Hematopoietic multipotent progenitor cell treated with erythropoietin and hydrocortisone succinate and interleukin-3 and kit ligand, for 4 days (in vitro differentiated cells): ENCODE measurements around the gene RCCD1.
"Not testable (repeated sequence)": the region's sequence is repeated elsewhere in the genome, so short reads cannot be mapped to it uniquely, and the experiment has no call there.

Experiments used
- DNase-seq: peaks from one replicate; pipeline ENCODE4 v3.0.0-alpha.2; 2015

Gene RCCD1

DNA sequence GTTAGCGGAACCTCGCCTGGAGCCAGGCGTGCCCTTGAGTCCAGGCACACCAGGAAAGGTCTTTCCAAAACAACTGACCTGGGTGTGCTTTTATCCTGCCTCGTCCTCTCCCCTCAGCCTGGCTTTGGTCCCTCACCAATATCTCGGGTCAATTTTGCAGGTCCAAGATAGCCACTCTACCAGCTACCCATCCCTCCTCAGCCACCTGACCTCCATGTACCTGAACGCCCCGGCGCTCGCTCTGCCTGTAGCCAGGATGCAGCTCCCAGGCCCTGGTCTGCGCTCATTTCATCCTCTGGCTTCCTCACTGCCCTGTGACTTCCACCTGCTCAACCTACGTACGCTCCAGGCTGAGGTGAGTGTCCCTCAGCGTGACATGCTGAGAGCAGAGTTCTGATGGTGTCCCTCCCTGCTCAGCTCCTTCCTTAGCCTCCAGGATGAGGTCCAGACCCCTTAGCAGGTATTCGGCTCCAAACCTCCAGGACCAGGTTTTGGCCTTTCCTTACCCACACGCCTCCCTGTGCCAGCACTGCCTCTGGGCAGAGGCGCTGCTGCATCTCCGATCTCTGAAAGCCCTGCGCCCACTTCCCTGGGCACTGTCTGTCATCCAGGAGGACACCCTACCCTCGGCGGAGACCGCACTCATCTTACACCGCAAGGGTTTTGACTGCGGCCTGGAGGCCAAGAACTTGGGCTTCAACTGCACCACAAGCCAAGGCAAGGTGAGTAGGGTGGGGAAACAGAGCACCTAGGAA is 36.5 kb upstream of the RCCD1 start:
- DNase-seq = no peak

- DNase-seq = no peak
These were observed 35.8 kb upstream of the RCCD1 start for GRCh38 chr15:90918835-90919234.

DNA sequence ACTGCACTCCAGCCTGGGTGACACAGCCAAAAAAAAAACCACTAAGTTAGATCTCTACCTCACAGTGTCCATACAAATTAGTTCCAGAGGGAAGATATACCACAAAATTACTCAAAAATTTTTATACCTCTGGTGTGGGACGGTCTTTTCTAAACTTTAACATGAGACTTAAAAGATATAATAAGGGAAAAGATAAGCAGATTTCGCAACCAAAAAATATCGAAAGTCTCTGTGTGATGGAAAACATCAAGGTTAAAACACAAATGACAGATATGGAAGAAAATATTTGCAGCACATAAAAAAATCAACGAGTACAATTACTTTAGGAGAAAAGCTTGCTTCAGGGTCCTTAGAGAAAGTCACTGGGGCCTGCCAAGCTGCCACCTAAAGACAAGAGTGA is 32.8 kb upstream of the RCCD1 start:
- DNase-seq = no peak

GRCh38 chr15:90922712-90923322 is 31.9 kb upstream of the RCCD1 start:
- peak; percentile 61 for DNase-seq

- DNase-seq = no peak
These were observed 30.3 kb upstream of the RCCD1 start for GRCh38 chr15:90924375-90924774.

DNA sequence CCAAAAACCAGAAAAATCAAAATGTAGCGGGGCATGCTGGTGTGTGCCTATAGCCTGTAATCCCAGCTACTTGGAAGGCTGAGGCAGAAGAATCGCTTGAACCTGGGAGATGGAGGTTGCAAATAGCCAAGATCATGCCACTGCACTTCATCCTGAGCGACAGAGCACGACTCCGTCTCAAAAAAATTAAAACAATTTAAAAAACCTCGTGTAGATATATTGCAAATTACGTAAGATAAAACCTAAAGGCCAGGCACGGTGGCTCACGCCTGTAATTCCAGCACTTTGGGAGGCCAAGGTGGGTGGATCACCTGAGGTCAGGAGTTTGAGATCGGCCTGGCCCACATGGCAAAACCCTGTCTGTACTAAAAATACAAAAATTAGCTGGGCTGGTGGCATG is 27.9 kb upstream of the RCCD1 start:
- not testable (repeated sequence) for DNase-seq

GRCh38 chr15:90928106-90928505 is 26.6 kb upstream of the RCCD1 start:
- DNase-seq = not testable (repeated sequence)

GRCh38 chr15:90929246-90930019 is 25.3 kb upstream of the RCCD1 start:
- DNase-seq = no peak

- no peak for DNase-seq
These were observed 23.7 kb upstream of the RCCD1 start for GRCh38 chr15:90930861-90931574.

DNA sequence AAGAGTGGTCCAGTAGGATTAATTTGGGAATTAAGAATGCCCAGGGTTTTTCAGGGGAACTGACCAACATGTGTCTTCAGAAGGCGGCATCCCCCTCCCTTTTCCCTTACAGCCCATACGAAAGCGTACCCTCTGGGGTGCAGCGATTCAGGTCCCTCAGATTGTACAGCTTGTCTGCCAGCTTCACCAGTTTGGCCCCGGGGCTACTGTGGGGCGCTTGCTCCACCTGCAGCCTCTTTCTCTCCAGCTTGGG is 23.2 kb upstream of the RCCD1 start:
- DNase-seq = no peak

- DNase-seq = peak; percentile 97
These were observed 22.6 kb upstream of the RCCD1 start, which contains the start of gene HDDC3 for GRCh38 chr15:90931828-90932659. Gene HDDC3, minus strand, starts transcription at chr15:90932549. Its CDS starts 9 bp downstream, at chr15:90932540.

DNA sequence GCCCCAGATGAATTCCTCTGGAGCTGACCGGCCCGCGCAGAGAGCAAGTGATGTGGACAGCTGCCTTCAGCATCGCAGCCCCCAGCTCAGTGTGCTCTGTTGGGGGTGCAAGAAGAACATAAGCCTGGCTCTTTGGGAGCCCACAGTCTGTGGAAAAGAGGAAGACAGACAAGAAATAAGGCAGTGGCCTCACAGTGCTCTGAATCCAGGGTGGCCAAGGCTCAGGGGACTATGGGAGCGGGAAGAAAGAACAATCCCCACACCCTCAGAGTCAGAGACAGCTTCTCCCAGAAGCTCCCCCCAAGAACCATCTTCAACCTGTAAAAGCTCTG is 22.1 kb upstream of the RCCD1 start:
- no peak for DNase-seq

DNA sequence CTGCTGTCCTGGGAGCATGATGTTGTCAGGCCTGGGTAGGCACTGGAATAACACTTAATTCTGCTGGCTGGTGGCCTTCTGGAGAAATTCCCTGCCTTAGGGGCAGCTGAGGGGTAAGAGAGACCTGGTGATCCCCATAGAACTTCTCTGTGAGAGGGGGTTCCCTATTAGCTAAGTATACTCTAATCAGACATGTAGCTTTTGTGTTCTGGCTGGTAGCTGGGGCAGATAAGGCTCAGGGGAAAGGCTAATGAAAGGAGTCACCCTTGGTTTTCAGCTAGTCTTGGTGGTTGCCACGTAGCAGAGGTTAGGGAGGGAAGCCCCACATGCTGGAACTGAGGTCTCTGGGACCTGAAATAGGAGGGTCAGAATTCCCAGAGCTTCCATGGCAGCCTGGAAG is 21.4 kb upstream of the RCCD1 start:
- DNase-seq = peak; percentile 86

- peak; percentile 95 for DNase-seq
These were observed 20.3 kb upstream of the RCCD1 start for GRCh38 chr15:90934256-90934948.

GRCh38 chr15:90934949-90935751 is 19.5 kb upstream of the RCCD1 start, which contains the start of gene UNC45A:
Gene UNC45A, plus strand, starts transcription at chr15:90935285. Its CDS starts 40 bp downstream, at chr15:90935325.
- peak; percentile 96 for DNase-seq

- DNase-seq = no peak
These were observed 17.9 kb upstream of the RCCD1 start for GRCh38 chr15:90936823-90937222.

GRCh38 chr15:90938261-90938660 is 16.4 kb upstream of the RCCD1 start:
- no peak for DNase-seq

DNA sequence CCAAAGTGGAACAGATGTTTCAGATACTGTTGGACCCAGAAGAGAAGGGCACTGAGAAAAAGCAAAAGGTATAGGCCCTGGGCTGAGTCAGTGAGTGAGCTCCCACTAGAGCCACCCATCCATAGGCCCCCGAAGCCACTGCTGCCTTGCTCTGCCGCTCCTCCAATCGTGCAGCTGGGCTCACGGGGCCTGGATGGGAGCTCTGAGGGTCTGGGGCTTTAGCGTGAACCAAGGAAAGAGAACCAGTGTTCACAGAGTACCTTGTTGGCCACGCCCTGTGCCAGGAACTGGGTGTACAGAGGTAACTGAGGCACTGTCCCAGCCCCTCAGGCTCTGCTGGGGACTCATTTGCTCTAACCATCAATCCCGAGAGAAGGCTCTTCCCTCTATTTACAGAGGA is 14.9 kb upstream of the RCCD1 start:
- DNase-seq = no peak

- no peak for DNase-seq
These were observed 13.6 kb upstream of the RCCD1 start for GRCh38 chr15:90941038-90941437.

DNA sequence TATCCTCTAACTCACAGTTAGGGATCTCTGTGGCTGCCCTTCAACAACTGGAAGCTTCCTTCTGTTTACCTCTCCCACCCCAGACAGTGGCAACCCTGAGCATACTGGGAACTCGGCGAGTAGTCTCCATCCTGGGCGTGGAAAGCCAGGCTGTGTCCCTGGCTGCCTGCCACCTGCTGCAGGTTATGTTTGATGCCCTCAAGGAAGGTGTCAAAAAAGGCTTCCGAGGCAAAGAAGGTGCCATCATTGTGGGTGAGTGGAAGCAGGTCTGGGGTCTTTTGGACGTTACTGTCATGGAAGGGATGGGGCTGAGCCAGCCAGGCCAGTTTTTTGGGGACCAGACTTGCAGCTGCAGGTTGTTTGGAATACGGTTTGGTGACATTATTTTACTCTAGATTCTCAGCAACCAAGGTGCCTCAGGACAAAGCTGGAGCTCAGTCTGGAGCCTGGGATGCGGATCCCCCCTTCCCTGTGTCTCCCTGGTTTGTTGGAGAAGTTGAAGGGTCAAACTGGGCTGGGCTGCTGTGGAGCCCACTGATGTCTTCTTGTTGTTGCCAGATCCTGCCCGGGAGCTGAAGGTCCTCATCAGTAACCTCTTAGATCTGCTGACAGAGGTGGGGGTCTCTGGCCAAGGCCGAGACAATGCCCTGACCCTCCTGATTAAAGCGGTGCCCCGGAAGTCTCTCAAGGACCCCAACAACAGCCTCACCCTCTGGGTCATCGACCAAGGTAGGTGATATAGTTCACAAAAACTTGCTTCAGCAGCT is 12.1 kb upstream of the RCCD1 start:
- no peak for DNase-seq
